Measurements from ENCODE around the gene RNF152.

The RNF152 gene

GRCh38 chr18:61898640-61899101 is 5.9 kb upstream of the RNF152 start:
- ChIA-PET CTCF (interaction anchor here (0.9 kb wide), 1 partner anchor 232 kb away, joined by 4 read pairs; no protein-coding TSS in a partner anchor), POLR2A (no interaction called here)
- Histone ChIP-seq H3K36me3 (ENCODE audit: control insufficient read depth in 2 of 2, insufficient read depth in 1 of 2, low read length in 2 of 2) (no peaks in the 10 kb centered on the region), H3K4me1 (ENCODE audit: control insufficient read depth, insufficient read depth, low read length) (no peaks in the 10 kb centered on the region), H3K4me3 (ENCODE audit: low read depth, low read length) (no peak overlapping the region), H3K9me3 (ENCODE audit: control insufficient read depth, insufficient read depth, low read depth, low read length) (no peaks in the 10 kb centered on the region), H3K27ac (ENCODE audit: extremely low read depth, low read depth, low read length) (no peak overlapping the region)
- no peak for TF ChIP-seq ZNF791 (tag by site-specific recombination; IDR thresholded peaks at IDR 0.05)
- no peak for TF ChIP-seq ZFP69B (tag by site-specific recombination; IDR thresholded peaks at IDR 0.05)
- 0 out of 2 replicates have a peak, but pooled peaks have one; percentile 43 for TF ChIP-seq SCRT1 (tag by site-specific recombination; IDR thresholded peaks at IDR 0.05; ENCODE audit: borderline replicate concordance)
- no peak for TF ChIP-seq ZNF768 (tag by site-specific recombination; IDR thresholded peaks at IDR 0.05)
- no peak for TF ChIP-seq ZNF140 (tag by site-specific recombination; IDR thresholded peaks at IDR 0.05)
- TF ChIP-seq ZBTB7A (tag by site-specific recombination; IDR thresholded peaks at IDR 0.05; ENCODE audit: low read depth): no peak
- no peak for TF ChIP-seq ZNF292 (tag by site-specific recombination; IDR thresholded peaks at IDR 0.05; ENCODE audit: borderline replicate concordance, low read depth)
- TF ChIP-seq GLI4 (tag by site-specific recombination; IDR thresholded peaks at IDR 0.05): no peak
- TF ChIP-seq, protein P1, sequence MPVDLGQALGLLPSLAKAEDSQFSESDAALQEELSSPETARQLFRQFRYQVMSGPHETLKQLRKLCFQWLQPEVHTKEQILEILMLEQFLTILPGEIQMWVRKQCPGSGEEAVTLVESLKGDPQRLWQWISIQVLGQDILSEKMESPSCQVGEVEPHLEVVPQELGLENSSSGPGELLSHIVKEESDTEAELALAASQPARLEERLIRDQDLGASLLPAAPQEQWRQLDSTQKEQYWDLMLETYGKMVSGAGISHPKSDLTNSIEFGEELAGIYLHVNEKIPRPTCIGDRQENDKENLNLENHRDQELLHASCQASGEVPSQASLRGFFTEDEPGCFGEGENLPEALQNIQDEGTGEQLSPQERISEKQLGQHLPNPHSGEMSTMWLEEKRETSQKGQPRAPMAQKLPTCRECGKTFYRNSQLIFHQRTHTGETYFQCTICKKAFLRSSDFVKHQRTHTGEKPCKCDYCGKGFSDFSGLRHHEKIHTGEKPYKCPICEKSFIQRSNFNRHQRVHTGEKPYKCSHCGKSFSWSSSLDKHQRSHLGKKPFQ (tag by site-specific recombination; IDR thresholded peaks at IDR 0.05): no peak
- TF ChIP-seq ZNF600 (tag by site-specific recombination; IDR thresholded peaks at IDR 0.05): no peak
- TF ChIP-seq SCRT2 (tag by site-specific recombination; IDR thresholded peaks at IDR 0.05): peak; percentile 51

DNA sequence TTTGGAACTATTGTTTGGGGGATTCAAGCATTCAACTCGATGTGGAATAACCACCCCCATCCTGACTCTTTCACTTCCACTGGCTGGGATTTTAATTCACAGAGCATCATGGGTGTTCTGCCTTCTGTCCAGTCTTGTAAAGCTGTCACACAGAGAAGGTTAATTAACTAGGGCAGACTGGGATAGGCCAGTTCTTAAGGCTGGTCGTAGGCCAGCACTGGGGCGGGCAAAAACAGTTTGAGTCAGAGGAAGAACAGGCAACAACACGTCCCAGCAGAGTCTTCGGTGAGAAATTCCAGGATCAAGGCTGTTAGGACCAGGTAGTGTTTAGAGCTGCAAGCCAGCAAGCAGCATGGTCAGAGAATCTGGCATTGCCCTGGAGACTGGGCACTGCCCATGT is 4.0 kb upstream of the RNF152 start:
- Histone ChIP-seq H3K4me3 (ENCODE audit: low read depth, low read length) (no peak overlapping the region), H3K4me1 (ENCODE audit: control insufficient read depth, insufficient read depth, low read length) (no peaks in the 10 kb centered on the region), H3K9me3 (ENCODE audit: control insufficient read depth, insufficient read depth, low read depth, low read length) (no peaks in the 10 kb centered on the region), H3K27ac (ENCODE audit: extremely low read depth, low read depth, low read length) (no peak overlapping the region), H3K36me3 (ENCODE audit: control insufficient read depth in 2 of 2, insufficient read depth in 1 of 2, low read length in 2 of 2) (no peaks in the 10 kb centered on the region)
- TF ChIP-seq HOXD13 (CRISPR knock-in tag; IDR thresholded peaks at IDR 0.05; ENCODE audit: borderline replicate concordance) (peak; percentile 45; the same call in 1 of the 2 replicates), ZNF555 (tag by site-specific recombination; conservative IDR thresholded peaks at IDR 0.05) (no peak), SP2 (tag by site-specific recombination; IDR thresholded peaks at IDR 0.05) (peak; percentile 35)
- ChIA-PET POLR2A (interaction anchor here (0.6 kb wide), 1 partner anchor 290 kb away, joined by 7 read pairs; the partner anchor contains the start of genes PIGN and RELCH), CTCF (interaction anchor here (0.7 to 1.2 kb wide), 3 partner anchors 234 to 315 kb away, joined by 5 to 8 read pairs (median 5); no protein-coding TSS in a partner anchor)

- Histone ChIP-seq H3K9me3 (ENCODE audit: control insufficient read depth, insufficient read depth, low read depth, low read length) (no peaks in the 10 kb centered on the region), H3K27ac (ENCODE audit: extremely low read depth, low read depth, low read length) (no peak overlapping the region), H3K4me1 (ENCODE audit: control insufficient read depth, insufficient read depth, low read length) (no peaks in the 10 kb centered on the region), H3K36me3 (ENCODE audit: control insufficient read depth in 2 of 2, insufficient read depth in 1 of 2, low read length in 2 of 2) (no peaks in the 10 kb centered on the region), H3K4me3 (ENCODE audit: low read depth, low read length) (no peak overlapping the region)
- ChIA-PET CTCF (interaction anchor here (0.6 to 1.2 kb wide), 5 partner anchors 235 to 564 kb away, joined by 3 to 8 read pairs (median 5); no protein-coding TSS in a partner anchor), POLR2A (interaction anchor here (0.6 kb wide), 1 partner anchor 291 kb away, joined by 7 read pairs; the partner anchor contains the start of genes PIGN and RELCH)
- TF ChIP-seq ZNF121 (tag by site-specific recombination; IDR thresholded peaks at IDR 0.05) (peak; percentile 61; the same call in 1 of the 2 replicates), ZNF549 (tag by site-specific recombination; IDR thresholded peaks at IDR 0.05) (no peak)
Observed at GRCh38 chr18:61896118-61896517, 3.3 kb upstream of the RNF152 start.

Measured in HEK293 (cell line).